ENCODE measurements around the gene KIF2A.
A peak's percentile ranks its signal among the peaks of the same experiment; 100 is the strongest.

Gene KIF2A

GRCh38 chr5:62395210-62395950, 89.4 kb downstream of the KIF2A start:
- DNase-seq = no peak

GRCh38 chr5:62403411-62404250, 97.6 kb downstream of the KIF2A start, which contains the start of gene DIMT1:
Gene DIMT1, minus strand, starts transcription at chr5:62403905. Its CDS starts 133 bp downstream, at chr5:62403772.
- peak; percentile 97 for DNase-seq

GRCh38 chr5:62412549-62413329, 106.7 kb downstream of the KIF2A start, which contains the start of gene IPO11:
Gene IPO11, plus strand, starts transcription at chr5:62412763. Its CDS starts 24,517 bp downstream, at chr5:62437280.
- DNase-seq = peak; percentile 100

- no peak for DNase-seq
Observed at GRCh38 chr5:62413711-62414110, 107.7 kb downstream of the KIF2A start.

- DNase-seq = no peak
Observed at GRCh38 chr5:62418462-62419076, 112.6 kb downstream of the KIF2A start.

GRCh38 chr5:62419609-62420008, 113.6 kb downstream of the KIF2A start:
- DNase-seq = no peak

GRCh38 chr5:62421414-62421813, 115.4 kb downstream of the KIF2A start:
- DNase-seq = no peak

- no peak for DNase-seq
Observed at GRCh38 chr5:62424763-62425162, 118.8 kb downstream of the KIF2A start.

GRCh38 chr5:62431735-62432620, 126.0 kb downstream of the KIF2A start:
- DNase-seq = no peak

GRCh38 chr5:62432621-62433064, 126.6 kb downstream of the KIF2A start:
- DNase-seq = no peak
